A549 (cell line): ENCODE measurements around the gene KYNU. TPM values are rescaled to one million over a fixed set of nuclear protein-coding genes. Genes with fewer than 3 reads are reported as not detected.

Source experiments
- ATAC-seq, 2 experiments: fragments of 200-7000 bp in 1 of 2; fragments of >200 bp in 1 of 2; cut with Nextera tagmentation in 1 of 2; cut with Tn5 transposase in 1 of 2; 3 replicates each; pipeline versions ENCODE4 v1.8.0 to v1.9.1; 2018 to 2020; ENCODE audit warnings: mild to moderate bottlenecking in 1 of 2, moderate library complexity in 1 of 2
- CTCF ChIA-PET: fragments of 300-600 bp; sonication (Branson Sonifier 250); formaldehyde crosslinking; extraction: SDS; loops from one replicate; lab custom pipeline; 2021; ENCODE audit warnings: antibody characterized with exemption, inconsistent platforms; lab: Yijun Ruan, JAX
- POLR2A ChIA-PET: fragments of 350-600 bp; formaldehyde crosslinking; extraction: SDS; loops from one replicate; lab custom pipeline; 2021; ENCODE audit warnings: antibody characterized with exemption, inconsistent platforms; lab: Yijun Ruan, JAX
- DNase-seq, 2 experiments: peaks; one replicate each; pipeline versions ENCODE4 v3.0.0 to v3.0.0-alpha.2; 2011 to 2016; ENCODE audit warnings: low read depth in 1 of 2, low spot score in 1 of 2
- FAIRE-seq: peaks from 2 replicates; lab custom pipeline; 2011; peaks lifted over from hg19 to GRCh38; lab: Jason Lieb, UNC
- H3K27ac ChIP-seq, 2 experiments: fragments of >200 bp; sonication (Bioruptor Twin); formaldehyde crosslinking; 3 replicates each; pipeline ENCODE4 v1.5.1; 2016 to 2017
- H3K4me1 ChIP-seq: fragments of >200 bp; sonication (Bioruptor Twin); formaldehyde crosslinking; 3 replicates; pipeline ENCODE4 v1.6.1; 2016
- H3K4me2 ChIP-seq: fragments of >200 bp; sonication (Bioruptor Twin); formaldehyde crosslinking; 3 replicates; pipeline ENCODE4 v1.6.1; 2016
- H3K4me3 ChIP-seq: fragments of >200 bp; sonication (Bioruptor Twin); formaldehyde crosslinking; 3 replicates; pipeline ENCODE4 v1.5.1; 2016
- H3K9me3 ChIP-seq: fragments of >200 bp; sonication (Bioruptor Twin); formaldehyde crosslinking; 3 replicates; pipeline ENCODE4 v1.6.1; 2016
- ATOH8 ChIP-seq: fragments of 250-450 bp; sonication (Bioruptor Pico); IDR thresholded peaks from 2 replicates; pipeline ENCODE4 v1.5.0; 2020; ENCODE audit warnings: low read depth, mild to moderate bottlenecking, moderate library complexity
- BHLHE40 ChIP-seq: IDR thresholded peaks from 2 replicates; pipeline ENCODE4 v1.6.1; 2012; ENCODE audit warnings: low read depth, low read length, inconsistent platforms
- CBX8 ChIP-seq: fragments of 200-600 bp; sonication (generic); IDR thresholded peaks from 2 replicates; pipeline ENCODE4 v1.6.1; 2016
- CEBPB ChIP-seq, 2 experiments: fragments of >200 bp in 1 of 2; sonication (Bioruptor Twin) in 1 of 2; formaldehyde crosslinking in 1 of 2; IDR thresholded peaks; 2 replicates each; pipeline ENCODE4 v1.6.1; 2012 to 2016
- CHD2 ChIP-seq: fragments of 150-350 bp; IDR thresholded peaks from 2 replicates; pipeline ENCODE4 v1.6.1; 2014; ENCODE audit warnings: low read length; ENCODE audit not compliant: partially characterized antibody
- CHD4 ChIP-seq: fragments of 200-600 bp; sonication (generic); IDR thresholded peaks from 2 replicates; pipeline ENCODE4 v1.6.1; 2016; ENCODE audit warnings: antibody characterized with exemption, mild to moderate bottlenecking, borderline replicate concordance
- EHMT2 ChIP-seq: fragments of 200-600 bp; sonication (generic); IDR thresholded peaks from 2 replicates; pipeline ENCODE4 v1.6.1; 2016; ENCODE audit warnings: antibody characterized with exemption, low read depth, mild to moderate bottlenecking, moderate library complexity
- ELK1 ChIP-seq: fragments of 150-350 bp; IDR thresholded peaks from 2 replicates; pipeline ENCODE4 v1.6.1; 2014; ENCODE audit warnings: low read depth, mild to moderate bottlenecking, low read length
- ESRRA ChIP-seq: fragments of 150-350 bp; IDR thresholded peaks from 2 replicates; pipeline ENCODE4 v1.6.1; 2014; ENCODE audit warnings: mild to moderate bottlenecking, low read length, borderline replicate concordance
- FOSL2 ChIP-seq, 2 experiments: fragments of 450-650 bp in 1 of 2; fragments of >200 bp in 1 of 2; sonication (Bioruptor Twin) in 1 of 2; formaldehyde crosslinking; IDR thresholded peaks; 2 replicates each; pipeline versions ENCODE4 v1.5.0 to v1.6.1; 2016 to 2020; ENCODE audit warnings: mild to moderate bottlenecking in 1 of 2, moderate library complexity in 1 of 2
- FOXS1 ChIP-seq: fragments of 250-450 bp; sonication (Bioruptor Pico); IDR thresholded peaks from 2 replicates; pipeline ENCODE4 v1.5.0; 2020; ENCODE audit warnings: mild to moderate bottlenecking, moderate library complexity
- HMGXB4 ChIP-seq: fragments of 250-450 bp; sonication (Bioruptor Pico); IDR thresholded peaks from 2 replicates; pipeline ENCODE4 v1.5.0; 2021; ENCODE audit warnings: mild to moderate bottlenecking, moderate library complexity, borderline replicate concordance
- HOXA7 ChIP-seq: fragments of 250-450 bp; sonication (Bioruptor Pico); IDR thresholded peaks from 2 replicates; pipeline ENCODE4 v1.5.0; 2020; ENCODE audit warnings: mild to moderate bottlenecking, moderate library complexity
- JUNB ChIP-seq: fragments of >200 bp; sonication (Bioruptor Twin); formaldehyde crosslinking; IDR thresholded peaks from 2 replicates; pipeline ENCODE4 v1.6.1; 2016
- KDM1A ChIP-seq: fragments of 200-600 bp; sonication (generic); IDR thresholded peaks from 2 replicates; pipeline ENCODE4 v1.6.1; 2016; ENCODE audit warnings: low read depth, mild to moderate bottlenecking
- KDM5A ChIP-seq: fragments of 200-600 bp; sonication (generic); IDR thresholded peaks from 2 replicates; pipeline ENCODE4 v1.6.1; 2016; ENCODE audit warnings: antibody characterized with exemption, mild to moderate bottlenecking
- MAFK ChIP-seq: fragments of 450-650 bp; IDR thresholded peaks from 2 replicates; pipeline ENCODE4 v1.6.1; 2014; ENCODE audit not compliant: partially characterized antibody
- MAZ ChIP-seq: fragments of 150-350 bp; IDR thresholded peaks from 2 replicates; pipeline ENCODE4 v1.6.1; 2014; ENCODE audit warnings: antibody characterized with exemption, low read depth, low read length, borderline replicate concordance
- NPAS2 ChIP-seq: fragments of 250-450 bp; sonication (Bioruptor Pico); IDR thresholded peaks from 2 replicates; pipeline ENCODE4 v1.8.0; 2022; ENCODE audit warnings: mild to moderate bottlenecking, moderate library complexity, borderline replicate concordance
- PBX3 ChIP-seq: IDR thresholded peaks from 2 replicates; pipeline ENCODE4 v1.6.1; 2012
- POLR2A ChIP-seq: IDR thresholded peaks from 2 replicates; pipeline ENCODE4 v1.6.1; 2012; ENCODE audit warnings: mild to moderate bottlenecking, low read length
- POLR2AphosphoS2 ChIP-seq: conservative IDR thresholded peaks from 2 replicates; pipeline ENCODE4 v1.6.1; 2012; ENCODE audit warnings: low read length, improper control_type of control experiment, inconsistent platforms
- RAD21 ChIP-seq, 2 experiments: fragments of >200 bp in 1 of 2; sonication (Bioruptor Twin) in 1 of 2; formaldehyde crosslinking in 1 of 2; IDR thresholded peaks in 1 of 2; conservative IDR thresholded peaks in 1 of 2; 2 replicates in 1 of 2; 3 replicates in 1 of 2; pipeline ENCODE4 v1.6.1; 2012 to 2018; ENCODE audit warnings: inconsistent platforms in 1 of 2
- RCOR1 ChIP-seq: fragments of 150-350 bp; IDR thresholded peaks from 2 replicates; pipeline ENCODE4 v1.6.1; 2014; ENCODE audit warnings: antibody characterized with exemption, low read length, low read depth
- REST ChIP-seq: fragments of 200-600 bp; sonication (generic); IDR thresholded peaks from 2 replicates; pipeline ENCODE4 v1.6.1; 2016; ENCODE audit warnings: antibody characterized with exemption, mild to moderate bottlenecking, moderate library complexity
- RNF2 ChIP-seq: fragments of 200-600 bp; sonication (generic); IDR thresholded peaks from 2 replicates; pipeline ENCODE4 v1.6.1; 2016; ENCODE audit warnings: low read depth, mild to moderate bottlenecking, antibody characterized with exemption, moderate library complexity, borderline replicate concordance
- SMC3 ChIP-seq: fragments of >200 bp; sonication (Bioruptor Twin); formaldehyde crosslinking; IDR thresholded peaks from 3 replicates; pipeline ENCODE4 v1.6.1; 2018; ENCODE audit warnings: inconsistent platforms
- TP53 ChIP-seq: fragments of 250-450 bp; sonication (Bioruptor Pico); IDR thresholded peaks from 2 replicates; pipeline ENCODE4 v1.5.0; 2021; ENCODE audit warnings: mild to moderate bottlenecking, moderate library complexity
- USF2 ChIP-seq: fragments of 450-650 bp; IDR thresholded peaks from 2 replicates; pipeline ENCODE4 v1.6.1; 2014; ENCODE audit warnings: antibody characterized with exemption
- ZC3H11A ChIP-seq: fragments of 450-650 bp; IDR thresholded peaks from 2 replicates; pipeline ENCODE4 v1.6.1; 2014; ENCODE audit warnings: antibody characterized with exemption, mild to moderate bottlenecking
- ZFP36 ChIP-seq: fragments of 450-650 bp; IDR thresholded peaks from 2 replicates; pipeline ENCODE4 v1.6.1; 2014; ENCODE audit warnings: borderline replicate concordance; ENCODE audit not compliant: partially characterized antibody
- ZNF302 ChIP-seq: fragments of 250-450 bp; sonication (Bioruptor Pico); IDR thresholded peaks from 2 replicates; pipeline ENCODE4 v1.9.0; 2021; ENCODE audit warnings: inconsistent platforms, mild to moderate bottlenecking, moderate library complexity
- WGBS: methylation state at CpG from one replicate; pipeline ENCODE4 v1.1.6; 2017; ENCODE audit errors: missing lambda C conversion rate; 5-methylcytosine and 5-hydroxymethylcytosine counted together
- polyA plus RNA-seq, 4 experiments: library from polyadenylated mRNA; depleted of rRNA in 3 of 4; stranded (reverse); fragments of >200 nt; fragmentation: RNase III in 1 of 4; extraction: RNeasy Plus Mini Kit Qiagen cat#74134 plus additional on column Dnase treatment in 1 of 4; gene quantifications; 2 replicates in 3 of 4; 3 replicates in 1 of 4; pipeline ENCODE4 v1.2.3, GENCODE V29; 2011 to 2017

Gene KYNU
- polyA plus RNA-seq, 2 of the 4 experiments (the other 2 are of a cell fraction): 302 to 324 TPM

- Histone ChIP-seq H3K4me1 (peaks cover 91% of the 10 kb centered on the region), H3K4me3 (no peak overlapping the region), H3K27ac (peak overlapping the region; percentile 92 to 99), H3K9me3 (no peaks in the 10 kb centered on the region), H3K4me2 (peak overlapping the region; percentile 94)
- ChIA-PET CTCF (interaction anchor here (3.2 kb wide), 1 partner anchor 188 kb away, joined by 16 read pairs; no protein-coding TSS in a partner anchor), POLR2A (interaction anchor here (0.6 kb wide), 1 partner anchor 123 kb away, joined by 4 read pairs; no protein-coding TSS in a partner anchor)
- ATAC-seq (no peak), FAIRE-seq (no peak), DNase-seq (peak in 1 of 2 experiments; percentile 89)
- WGBS: 7% methylated on average over 2 of the region's 2 CpGs
- TF ChIP-seq FOXS1 (CRISPR knock-in tag) (no peak), RNF2 (no peak), BHLHE40 (no peak), FOSL2 (IDR thresholded peaks at IDR 0.05) (no peak), FOSL2 (CRISPR knock-in tag; IDR thresholded peaks at IDR 0.05) (peak; percentile 59), KDM5A (no peak), ESRRA (no peak), HMGXB4 (peak; percentile 47; the same call in 1 of the 2 replicates), EHMT2 (no peak), CBX8 (no peak), NPAS2 (CRISPR knock-in tag) (no peak), SMC3 (0 out of 3 replicates have a peak, but pooled peaks have one; percentile 6), RCOR1 (no peak), PBX3 (no peak), CEBPB (IDR thresholded peaks at IDR 0.05) (peak; percentile 96 to 98), RAD21 (conservative IDR thresholded peaks at IDR 0.05 in 1 of 2, IDR thresholded peaks at IDR 0.05 in 1 of 2) (no peak; a peak in 1 of 5 replicates), ZFP36 (no peak), MAZ (no peak), HOXA7 (CRISPR knock-in tag) (0 out of 2 replicates have a peak, but pooled peaks have one; percentile 54), ZNF302 (CRISPR knock-in tag) (no peak), KDM1A (no peak), POLR2A (no peak), REST (no peak), CHD4 (no peak), USF2 (no peak), MAFK (peak; percentile 25), ELK1 (no peak), TP53 (CRISPR knock-in tag) (peak; percentile 78; the same call in 1 of the 2 replicates), JUNB (no peak), ZC3H11A (no peak), CHD2 (no peak), POLR2AphosphoS2 (no peak), ATOH8 (CRISPR knock-in tag) (peak; percentile 61)
Observed at GRCh38 chr2:142870526-142870925, 6.9 kb upstream of the KYNU start.
